Measurements from ENCODE around the gene FAM3D.
A peak's percentile ranks its signal among the peaks of the same experiment; 100 is the strongest.
"Not testable (repeated sequence)": the region's sequence is repeated elsewhere in the genome, so short reads cannot be mapped to it uniquely, and the experiment has no call there.

FAM3D gene

GRCh38 chr3:58683466-58683865, 16.9 kb upstream of the FAM3D start:
- no peak for DNase-seq (ENCODE audit: low read depth, low spot score)

- no peak for DNase-seq (ENCODE audit: low read depth, low spot score)
Observed at GRCh38 chr3:58683001-58683458, 16.5 kb upstream of the FAM3D start.

DNA sequence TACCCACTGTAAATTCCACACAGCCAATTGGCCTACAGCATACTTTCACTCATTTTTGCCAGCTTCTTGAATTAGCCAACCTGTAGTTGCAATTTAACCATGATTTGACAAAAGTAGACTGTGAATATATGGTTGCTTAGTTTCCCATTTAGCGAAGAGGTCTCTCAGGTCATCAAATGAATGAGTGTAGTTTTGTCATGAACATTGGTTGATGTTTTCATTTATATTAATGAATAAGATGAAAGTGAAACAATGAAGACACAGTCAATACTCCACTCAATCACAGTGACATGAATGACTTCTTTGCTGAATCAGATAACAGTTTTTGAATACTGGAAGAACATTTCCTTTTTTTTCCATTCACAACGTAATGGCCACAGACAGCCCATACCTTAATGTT, 15.3 kb upstream of the FAM3D start:
- DNase-seq (ENCODE audit: low read depth, low spot score) = no peak

DNA sequence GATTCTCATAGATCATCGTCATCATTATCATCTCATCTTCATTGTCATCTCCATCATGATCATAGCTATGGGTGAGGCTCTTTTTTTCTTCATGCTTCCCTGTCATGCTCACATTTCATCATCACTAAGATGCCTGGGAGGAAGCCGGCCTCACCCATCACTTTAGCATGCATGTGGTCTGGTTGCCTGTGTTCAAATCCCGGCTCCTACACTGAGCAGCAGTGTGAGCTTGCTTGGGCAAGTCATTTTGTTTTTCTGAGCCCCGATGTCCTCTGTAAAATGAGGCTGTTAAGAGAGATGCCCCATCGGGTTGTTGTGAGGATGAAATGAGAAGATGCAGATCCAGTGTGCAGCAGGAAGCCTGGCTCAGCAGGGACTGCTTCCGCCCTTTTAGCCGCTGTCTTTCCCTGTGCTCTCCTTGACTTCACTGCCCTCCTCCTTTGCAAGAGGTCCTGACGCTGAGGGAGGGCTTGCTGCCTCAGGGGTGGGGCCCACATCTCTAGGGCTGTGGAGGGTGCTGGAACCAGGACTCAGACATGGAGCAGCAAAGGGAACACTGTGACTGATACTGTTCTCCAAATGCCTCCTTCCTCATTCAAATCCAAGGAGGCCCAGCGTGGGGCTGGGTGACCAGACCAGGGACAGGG, 14.4 kb upstream of the FAM3D start:
- no peak for DNase-seq (ENCODE audit: low read depth, low spot score)

DNA sequence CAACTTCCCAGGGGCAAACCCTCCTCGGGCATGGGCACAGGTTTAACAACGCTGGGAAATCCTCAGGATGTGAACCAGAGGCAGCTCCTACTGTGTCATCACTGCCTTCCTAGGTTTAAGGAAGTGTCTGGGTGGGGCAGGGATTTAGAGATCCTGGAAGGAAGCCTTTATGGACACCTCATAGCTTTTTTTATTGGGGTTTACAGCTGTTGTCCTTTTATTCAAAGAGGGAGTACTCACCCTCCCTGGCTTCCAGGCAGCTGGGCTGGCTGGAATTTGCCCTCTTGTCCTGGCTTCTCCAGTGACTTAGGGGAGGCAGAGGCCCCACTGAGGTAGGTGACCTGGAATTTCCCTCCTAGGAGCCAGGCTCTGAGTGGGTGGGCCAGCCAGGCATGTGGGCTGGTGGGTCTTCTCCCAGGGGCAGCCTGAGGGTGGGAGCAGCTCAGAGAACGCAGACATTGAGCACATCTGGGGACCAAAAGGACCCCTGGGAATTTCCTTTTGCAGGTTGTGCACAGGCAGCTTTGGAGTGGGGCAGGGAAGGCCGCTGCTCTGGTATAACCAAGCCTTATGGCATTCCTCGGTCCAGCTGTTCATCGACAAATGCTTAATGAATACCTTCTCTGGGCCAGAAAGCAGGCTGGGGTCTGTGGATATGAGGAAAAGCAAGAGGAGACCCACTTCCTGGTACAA, 13.5 kb upstream of the FAM3D start:
- DNase-seq (ENCODE audit: low read depth, low spot score) = no peak

DNA sequence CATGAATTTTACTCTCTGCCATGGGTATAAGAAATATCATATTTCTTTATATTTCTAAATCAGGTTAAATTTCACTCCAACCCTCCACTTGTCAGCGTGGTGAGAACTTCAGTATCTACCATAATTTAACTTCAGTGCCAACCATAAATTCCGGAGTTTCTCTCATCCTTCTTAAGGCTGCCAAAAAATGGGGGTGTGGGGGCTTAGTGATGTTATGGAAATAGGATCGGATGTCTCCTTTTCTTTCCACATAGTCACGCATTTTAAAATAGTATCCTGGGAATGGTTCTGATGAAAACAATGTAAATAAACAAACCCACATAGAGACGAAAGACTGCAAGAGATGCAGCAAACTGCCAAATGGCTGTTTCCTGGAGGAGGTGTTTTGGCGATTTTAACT, 12.9 kb upstream of the FAM3D start:
- DNase-seq (ENCODE audit: low read depth, low spot score) = no peak

GRCh38 chr3:58678177-58678970, 11.8 kb upstream of the FAM3D start:
- DNase-seq (ENCODE audit: low read depth, low spot score) = not testable (repeated sequence)

GRCh38 chr3:58672880-58673279, 6.3 kb upstream of the FAM3D start:
- DNase-seq (ENCODE audit: low read depth, low spot score) = no peak

DNA sequence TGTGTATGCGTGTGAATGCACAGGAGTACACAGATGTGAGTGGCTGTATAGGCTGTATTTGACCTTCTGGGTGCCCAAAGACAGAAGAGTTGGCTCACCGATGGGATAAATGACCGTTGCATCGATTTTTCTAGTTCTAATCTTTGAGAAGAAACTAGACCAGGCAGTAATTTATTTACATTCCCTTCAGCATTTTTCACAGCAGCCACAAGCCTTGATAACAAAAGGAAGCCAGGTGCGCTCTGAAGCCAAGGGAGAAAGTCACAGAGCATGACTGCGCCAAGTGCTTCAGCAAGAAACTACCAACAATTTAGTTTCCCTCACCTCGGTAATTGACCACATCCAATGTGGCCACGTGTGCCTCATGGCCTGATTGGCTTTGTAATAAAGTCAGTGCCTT, 5.9 kb upstream of the FAM3D start:
- no peak for DNase-seq (ENCODE audit: low read depth, low spot score)

DNA sequence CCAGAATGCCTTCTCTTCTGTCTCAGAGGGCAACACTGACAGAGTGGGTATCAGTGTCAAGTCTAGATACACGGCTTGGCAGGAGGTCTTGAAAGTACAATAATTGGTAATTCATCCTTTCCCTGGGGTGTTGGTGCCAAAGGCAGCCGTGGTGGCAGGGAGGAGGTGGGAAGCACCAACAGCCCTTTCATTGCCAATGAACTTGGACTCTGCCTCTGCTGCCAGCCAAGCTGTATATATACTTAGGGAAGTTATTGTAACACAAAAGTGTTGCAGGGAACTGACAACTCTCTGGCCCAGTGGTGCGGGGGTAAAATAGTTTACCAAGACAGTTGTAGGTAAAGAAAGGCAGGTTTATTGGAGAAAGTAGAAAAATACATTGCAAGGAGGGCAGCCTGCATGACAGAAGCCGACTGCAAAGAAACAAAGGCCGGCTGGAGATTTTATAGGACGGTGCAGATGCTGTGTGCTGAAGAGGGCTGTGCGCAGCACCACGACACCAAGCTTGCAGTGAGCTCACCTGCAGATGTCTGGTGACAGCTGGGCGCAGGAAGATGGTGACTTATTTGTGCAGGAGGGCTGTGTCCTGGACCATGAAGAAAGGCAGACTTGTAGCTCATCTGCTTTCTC, 4.0 kb upstream of the FAM3D start:
- no peak for DNase-seq (ENCODE audit: low read depth, low spot score)

DNA sequence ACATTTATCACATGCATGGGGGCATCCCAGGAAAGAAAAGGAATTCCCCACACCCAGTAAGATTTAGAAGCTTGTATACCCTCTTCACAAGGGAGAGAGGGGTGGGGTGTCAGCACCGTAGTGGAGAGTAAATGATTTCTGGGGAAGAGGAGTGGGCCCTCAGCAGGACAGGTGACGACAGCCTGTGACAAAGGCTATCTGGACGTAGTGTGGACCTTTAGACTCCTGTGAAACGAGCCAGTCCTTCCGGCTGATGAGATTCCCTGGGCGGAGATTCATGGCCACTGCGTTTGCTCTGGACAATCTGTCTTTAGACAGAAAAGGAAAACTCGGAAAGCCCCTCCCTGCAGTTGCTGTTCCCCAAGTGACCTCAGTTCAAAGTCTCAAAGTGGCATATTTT, 1.7 kb upstream of the FAM3D start:
- DNase-seq (ENCODE audit: low read depth, low spot score) = no peak

DNA sequence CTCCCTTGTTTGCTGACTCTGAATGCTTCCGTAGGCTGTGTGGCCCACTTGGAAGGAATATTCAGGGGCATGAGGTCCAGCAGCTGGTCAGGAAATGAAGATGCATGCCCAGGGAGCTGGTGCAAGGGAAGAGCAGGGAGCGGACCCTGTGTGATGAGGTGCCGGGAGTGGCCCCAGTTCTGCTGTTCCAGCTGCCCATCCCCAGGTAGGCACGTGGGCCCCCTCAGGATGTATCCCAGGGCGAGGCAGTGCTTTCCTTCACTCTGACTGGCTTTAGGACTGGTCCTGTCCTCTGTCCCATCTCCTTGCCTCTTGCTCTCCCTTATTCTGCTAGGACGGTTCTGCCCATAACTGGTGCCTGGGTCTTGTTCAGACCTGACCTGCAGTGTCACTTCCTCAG, 1.1 kb upstream of the FAM3D start:
- DNase-seq (ENCODE audit: low read depth, low spot score) = no peak

DNA sequence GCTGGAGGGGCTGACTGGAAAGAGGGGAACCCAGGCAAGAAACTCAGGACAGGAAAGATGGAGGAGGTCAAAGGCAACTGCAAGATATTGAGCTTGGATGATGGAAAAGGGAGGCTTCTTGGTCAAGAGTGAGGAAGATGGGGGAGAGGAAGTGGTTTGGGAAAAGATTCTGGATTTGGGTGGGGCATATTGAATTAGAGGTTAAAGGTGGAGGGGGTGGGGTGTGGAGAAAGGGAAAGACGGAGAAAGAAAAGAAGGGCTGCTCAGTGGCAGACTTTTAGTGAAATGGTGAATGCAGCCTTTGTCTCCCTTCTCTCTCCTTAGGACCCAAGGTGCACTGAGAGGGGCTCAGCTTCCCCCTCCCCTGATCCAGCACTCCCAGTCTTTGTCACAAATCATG, 655 bp upstream of the FAM3D start:
- DNase-seq (ENCODE audit: low read depth, low spot score) = no peak

- no peak for DNase-seq (ENCODE audit: low read depth, low spot score)
Observed at GRCh38 chr3:58665405-58665804, 1.2 kb downstream of the FAM3D start.

DNA sequence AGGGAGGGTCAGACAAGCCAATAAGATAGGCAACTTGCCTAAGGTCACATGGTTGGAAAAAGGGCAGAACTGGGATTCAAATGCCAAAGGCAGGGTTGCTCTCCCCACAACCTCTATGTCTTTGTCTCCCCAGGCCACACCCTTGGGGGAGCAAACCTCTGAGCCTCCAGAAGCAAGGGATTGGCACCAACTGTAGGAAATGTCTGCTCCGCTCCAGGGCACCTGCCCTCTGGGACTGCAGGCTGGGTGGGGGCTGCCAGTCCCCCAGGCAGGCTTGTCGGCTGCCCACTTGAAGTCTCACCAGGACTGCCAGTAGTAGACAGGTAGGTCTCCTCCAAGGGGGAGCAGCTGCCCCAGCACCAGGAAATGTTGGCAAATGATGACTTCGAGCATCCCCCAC, 2.0 kb downstream of the FAM3D start:
- no peak for DNase-seq (ENCODE audit: low read depth, low spot score)

- no peak for DNase-seq (ENCODE audit: low read depth, low spot score)
Observed at GRCh38 chr3:58661836-58662420, 4.6 kb downstream of the FAM3D start.

DNA sequence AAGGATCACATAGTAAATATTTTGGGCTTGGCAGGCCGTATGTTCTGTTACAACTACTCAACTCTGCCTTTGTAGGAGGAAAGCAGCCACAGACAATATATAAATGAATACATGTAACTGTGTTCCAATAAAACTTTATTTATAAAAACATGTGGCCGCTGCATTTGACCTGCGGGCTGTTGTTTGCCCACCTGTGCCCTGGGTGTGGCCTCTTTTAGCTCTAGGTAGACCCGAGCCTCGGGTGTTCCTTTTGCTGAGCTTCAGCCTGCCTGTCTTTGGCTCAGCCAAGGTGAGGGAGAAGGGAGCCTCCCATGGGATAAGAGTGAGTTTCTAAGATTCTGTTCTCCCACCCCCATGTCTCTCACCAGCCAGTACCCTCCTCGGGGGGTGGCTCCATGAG, 5.6 kb downstream of the FAM3D start:
- no peak for DNase-seq (ENCODE audit: low read depth, low spot score)

DNA sequence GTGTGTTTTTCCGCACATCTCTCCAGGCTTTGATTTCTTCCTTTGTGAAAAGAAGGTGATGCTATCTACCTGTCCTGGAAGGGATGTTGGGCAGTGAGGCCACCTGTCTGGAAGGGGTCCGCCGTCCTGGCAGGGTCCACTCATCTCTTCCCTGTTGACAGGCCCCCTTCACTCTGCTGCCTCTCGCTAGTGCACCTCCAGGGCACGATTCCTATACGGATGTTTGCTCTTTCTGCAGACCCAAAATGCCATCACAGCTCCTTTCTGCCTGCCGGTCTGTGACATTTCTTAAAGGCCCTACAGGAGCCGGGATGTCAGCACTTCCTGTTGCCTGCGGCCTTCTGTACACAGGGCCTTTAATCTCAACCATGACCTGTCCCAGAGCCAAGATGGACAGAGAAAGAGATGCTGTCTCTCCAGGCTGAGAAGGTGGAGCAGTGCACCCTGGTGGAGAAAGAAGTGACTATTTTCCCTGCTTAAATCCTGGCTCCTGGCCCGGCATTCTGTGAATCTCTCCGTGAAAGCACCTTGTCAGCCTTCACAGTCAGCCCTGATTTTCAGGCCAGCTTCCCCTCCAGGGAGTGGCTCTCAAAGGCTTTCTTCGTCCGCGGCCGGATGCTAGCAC, 7.4 kb downstream of the FAM3D start:
- peak; percentile 73 for DNase-seq (ENCODE audit: low read depth, low spot score)

- DNase-seq (ENCODE audit: low read depth, low spot score) = no peak
Observed at GRCh38 chr3:58658508-58658907, 8.1 kb downstream of the FAM3D start.

DNA sequence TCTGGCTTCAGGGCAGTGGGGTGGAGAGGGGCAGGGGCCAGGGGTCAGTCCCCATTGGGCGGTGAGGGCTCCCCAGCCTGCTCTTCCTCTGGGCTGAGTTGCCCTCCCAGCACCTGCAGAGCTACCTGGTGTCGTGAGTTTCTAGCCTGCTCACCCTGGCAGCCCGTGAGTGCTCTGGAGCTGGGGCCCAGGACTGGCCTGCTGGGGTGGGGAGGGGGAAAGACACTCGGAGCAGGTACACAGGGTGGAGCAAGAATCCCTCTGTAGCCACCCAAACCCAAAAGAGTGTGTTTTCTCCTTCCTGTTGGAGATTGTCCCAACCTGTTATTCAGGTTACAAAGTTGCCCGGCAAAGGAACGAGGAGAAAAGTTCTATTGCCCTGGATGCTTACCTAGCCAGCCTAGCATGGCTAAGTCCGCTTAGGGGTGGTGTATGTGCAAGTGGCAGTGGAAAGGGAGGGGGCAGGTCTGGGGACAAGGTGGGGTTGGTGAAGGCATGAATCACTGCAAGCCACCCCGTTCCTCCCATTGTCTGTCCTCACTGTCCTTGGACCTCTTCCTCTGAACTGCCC, 8.9 kb downstream of the FAM3D start:
- no peak for DNase-seq (ENCODE audit: low read depth, low spot score)

DNA sequence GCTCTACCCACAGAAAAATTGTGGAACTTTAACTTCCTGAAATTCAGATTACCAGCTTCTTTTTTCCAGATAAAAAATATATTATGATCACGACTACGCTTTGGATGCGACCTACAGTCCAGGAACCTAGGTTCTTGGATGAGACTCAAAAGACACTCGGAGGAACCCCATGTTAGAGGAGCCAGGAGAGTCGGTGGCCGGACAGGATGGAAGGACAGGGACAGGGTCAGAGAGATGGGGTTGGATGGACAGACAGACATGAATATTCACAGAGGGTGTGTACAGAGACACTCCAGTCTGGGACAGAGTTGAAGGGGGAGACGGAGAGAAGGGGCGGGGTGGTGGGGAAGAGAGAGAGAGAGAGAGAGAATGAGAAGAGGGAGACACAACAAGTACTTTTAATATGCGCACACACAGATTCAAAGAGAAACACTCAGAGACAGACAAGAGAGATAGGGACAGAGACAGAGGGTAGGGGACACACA, 9.5 kb downstream of the FAM3D start:
- no peak for DNase-seq (ENCODE audit: low read depth, low spot score)

Data from ELF-1 (cell line).